ENCODE results near the gene TDRD7. TPM values are rescaled to one million over a fixed set of nuclear protein-coding genes. Genes with fewer than 3 reads are reported as not detected.

The TDRD7 gene
- total RNA-seq, 1 donor from 2014 or later, result 8.1 TPM

DNA sequence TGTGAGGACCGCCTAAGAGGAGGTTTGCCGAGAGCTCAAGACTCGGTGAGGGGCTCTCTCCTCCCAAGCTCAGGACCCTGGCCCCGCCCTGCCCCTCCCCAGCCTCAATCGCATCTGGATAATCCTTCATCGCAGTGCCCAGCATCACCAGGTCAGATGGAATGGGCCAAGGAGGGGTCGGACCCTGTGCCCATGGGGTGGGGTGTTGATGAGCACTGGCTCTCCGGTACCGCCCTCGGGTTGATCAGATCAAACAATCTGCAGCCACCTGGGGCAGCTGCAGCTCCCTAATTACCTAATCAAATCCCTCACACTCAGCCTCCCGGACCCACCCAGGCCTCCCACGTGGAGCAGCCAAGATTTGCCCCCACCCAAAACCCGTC is 24.4 kb upstream of the TDRD7 start:
- no peaks in the 10 kb centered on the region for H3K27me3 ChIP-seq
- no peak overlapping the region for H3K9ac ChIP-seq
- no peak overlapping the region for H2AFZ ChIP-seq (replicated peaks)
- peaks cover 8% of the 10 kb centered on the region for H3K4me1 Mint-ChIP-seq
- peaks cover 3% of the 10 kb centered on the region for H3K4me1 ChIP-seq
- TF ChIP-seq EZH2phosphoT487 (IDR thresholded peaks at IDR 0.05) (no peak), EZH2 (IDR thresholded peaks at IDR 0.05) (no peak)
- TF ChIP-seq, protein P1, sequence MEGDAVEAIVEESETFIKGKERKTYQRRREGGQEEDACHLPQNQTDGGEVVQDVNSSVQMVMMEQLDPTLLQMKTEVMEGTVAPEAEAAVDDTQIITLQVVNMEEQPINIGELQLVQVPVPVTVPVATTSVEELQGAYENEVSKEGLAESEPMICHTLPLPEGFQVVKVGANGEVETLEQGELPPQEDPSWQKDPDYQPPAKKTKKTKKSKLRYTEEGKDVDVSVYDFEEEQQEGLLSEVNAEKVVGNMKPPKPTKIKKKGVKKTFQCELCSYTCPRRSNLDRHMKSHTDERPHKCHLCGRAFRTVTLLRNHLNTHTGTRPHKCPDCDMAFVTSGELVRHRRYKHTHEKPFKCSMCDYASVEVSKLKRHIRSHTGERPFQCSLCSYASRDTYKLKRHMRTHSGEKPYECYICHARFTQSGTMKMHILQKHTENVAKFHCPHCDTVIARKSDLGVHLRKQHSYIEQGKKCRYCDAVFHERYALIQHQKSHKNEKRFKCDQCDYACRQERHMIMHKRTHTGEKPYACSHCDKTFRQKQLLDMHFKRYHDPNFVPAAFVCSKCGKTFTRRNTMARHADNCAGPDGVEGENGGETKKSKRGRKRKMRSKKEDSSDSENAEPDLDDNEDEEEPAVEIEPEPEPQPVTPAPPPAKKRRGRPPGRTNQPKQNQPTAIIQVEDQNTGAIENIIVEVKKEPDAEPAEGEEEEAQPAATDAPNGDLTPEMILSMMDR (IDR thresholded peaks at IDR 0.05), result no peak
- no peak for DNase-seq (ENCODE audit: low spot score)
- H3K27me3 Mint-ChIP-seq (ENCODE audit: insufficient read depth, low read depth), result peaks cover 9% of the 10 kb centered on the region
- H3F3A ChIP-seq (ENCODE audit: low read depth), result no peaks in the 10 kb centered on the region
- no peak overlapping the region for H3K27ac Mint-ChIP-seq
- no peaks in the 10 kb centered on the region for H3K79me2 ChIP-seq (ENCODE audit: low read depth)
- H3K4me3 ChIP-seq, result no peak overlapping the region
- no peaks in the 10 kb centered on the region for H3K9me3 ChIP-seq (ENCODE audit: low read depth)
- peak overlapping the region; percentile 28 for H3K4me2 ChIP-seq
- no peaks in the 10 kb centered on the region for H3K36me3 ChIP-seq
- H3K36me3 Mint-ChIP-seq, result no peaks in the 10 kb centered on the region
- H3K27ac ChIP-seq, result no peak overlapping the region
- no peak overlapping the region for H3K4me3 Mint-ChIP-seq
- H4K20me1 ChIP-seq (ENCODE audit: low read depth), result no peaks in the 10 kb centered on the region
- no peaks in the 10 kb centered on the region for H3K9me3 Mint-ChIP-seq

DNA sequence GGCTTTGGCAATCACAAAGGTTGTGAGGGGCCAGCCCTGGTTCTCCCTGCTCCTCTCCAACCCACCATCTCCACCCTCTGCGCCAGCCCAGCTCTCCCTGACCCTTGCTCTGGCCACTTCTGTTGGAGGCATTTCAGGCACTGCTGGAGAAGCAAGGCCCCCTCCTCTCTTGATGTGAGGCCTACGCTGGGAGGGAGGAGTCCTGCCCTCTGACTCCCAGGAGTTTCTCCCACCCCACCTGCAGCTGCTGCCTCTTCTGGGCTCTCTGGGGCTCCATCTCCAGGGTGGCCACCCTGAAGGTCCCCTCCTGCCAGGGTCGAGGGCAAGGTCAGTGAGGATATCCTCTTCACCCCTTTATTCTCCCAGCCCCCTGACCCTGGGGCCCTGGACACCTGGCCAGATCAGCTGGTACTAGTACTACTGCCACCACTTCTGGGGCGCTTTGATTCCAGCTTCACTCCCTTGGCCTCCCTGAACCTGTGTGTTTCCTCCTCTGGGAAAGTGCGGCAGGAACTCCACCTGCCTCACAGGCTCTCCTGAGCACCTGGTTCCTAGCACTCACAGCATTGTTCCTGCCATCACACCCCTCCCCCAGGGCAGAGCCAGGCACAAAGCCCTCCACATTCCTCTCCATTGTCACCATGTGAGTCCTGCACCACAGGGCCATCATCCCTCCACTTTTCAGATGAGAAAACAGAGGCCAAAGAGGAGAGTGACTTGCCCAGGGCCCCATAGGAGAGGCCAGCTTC is 23.8 kb upstream of the TDRD7 start:
- no peaks in the 10 kb centered on the region for H3K9me3 Mint-ChIP-seq
- peaks cover 8% of the 10 kb centered on the region for H3K4me1 Mint-ChIP-seq
- H3K27me3 Mint-ChIP-seq (ENCODE audit: insufficient read depth, low read depth), result peaks cover 9% of the 10 kb centered on the region
- no peaks in the 10 kb centered on the region for H3K79me2 ChIP-seq (ENCODE audit: low read depth)
- H3K4me3 ChIP-seq, result no peak overlapping the region
- TF ChIP-seq, protein P1 (IDR thresholded peaks at IDR 0.05), result no peak
- TF ChIP-seq EZH2 (IDR thresholded peaks at IDR 0.05) (no peak), EZH2phosphoT487 (IDR thresholded peaks at IDR 0.05) (no peak)
- no peak overlapping the region for H3K9ac ChIP-seq
- H3K36me3 ChIP-seq, result no peaks in the 10 kb centered on the region
- H3K27me3 ChIP-seq, result no peaks in the 10 kb centered on the region
- no peaks in the 10 kb centered on the region for H3F3A ChIP-seq (ENCODE audit: low read depth)
- no peak overlapping the region for H3K27ac ChIP-seq
- H3K4me1 ChIP-seq, result peaks cover 3% of the 10 kb centered on the region
- no peak overlapping the region for H3K4me3 Mint-ChIP-seq
- no peaks in the 10 kb centered on the region for H3K36me3 Mint-ChIP-seq
- no peaks in the 10 kb centered on the region for H4K20me1 ChIP-seq (ENCODE audit: low read depth)
- DNase-seq (ENCODE audit: low spot score), result no peak
- H3K4me2 ChIP-seq, result no peak overlapping the region
- no peaks in the 10 kb centered on the region for H3K9me3 ChIP-seq (ENCODE audit: low read depth)
- no peak overlapping the region for H2AFZ ChIP-seq (replicated peaks)
- no peak overlapping the region for H3K27ac Mint-ChIP-seq

DNA sequence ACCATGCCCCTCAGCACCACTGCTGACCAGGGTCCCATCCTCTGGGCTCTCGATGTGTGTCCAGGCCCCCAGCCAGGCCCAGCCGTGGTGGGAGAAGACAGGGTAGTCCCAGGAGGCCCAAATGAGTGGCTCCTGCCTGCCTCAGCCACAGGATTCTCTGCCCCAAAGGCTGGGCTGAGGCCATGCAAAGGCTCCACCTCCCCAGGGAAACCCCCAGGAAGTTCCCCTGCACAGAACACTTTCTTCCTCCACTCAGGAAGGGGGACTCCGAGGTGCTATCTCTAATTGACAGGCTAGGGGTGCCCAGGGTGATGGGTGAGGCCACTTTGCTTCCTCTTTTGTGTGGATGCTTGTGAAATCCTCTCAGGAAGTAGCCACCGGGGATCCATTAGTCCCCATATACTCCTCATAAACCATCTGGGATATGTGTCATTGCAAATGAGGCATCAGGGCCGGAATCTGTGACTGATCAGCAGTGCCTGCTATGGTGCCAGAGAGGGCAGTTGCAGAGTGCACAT is 23.1 kb upstream of the TDRD7 start:
- TF ChIP-seq, protein P1 (IDR thresholded peaks at IDR 0.05), result no peak
- TF ChIP-seq EZH2phosphoT487 (IDR thresholded peaks at IDR 0.05), result no peak
- no peak for TF ChIP-seq EZH2 (IDR thresholded peaks at IDR 0.05)
- H3K27me3 Mint-ChIP-seq (ENCODE audit: insufficient read depth, low read depth), result peaks cover 9% of the 10 kb centered on the region
- Histone ChIP-seq H3K36me3 (no peaks in the 10 kb centered on the region), H3K9me3 (ENCODE audit: low read depth) (no peaks in the 10 kb centered on the region), H3K4me1 (peaks cover 3% of the 10 kb centered on the region), H3K4me3 (no peak overlapping the region), H3K27ac (no peak overlapping the region), H3K9ac (no peak overlapping the region), H2AFZ (replicated peaks) (no peak overlapping the region), H3K27me3 (no peaks in the 10 kb centered on the region), H3F3A (ENCODE audit: low read depth) (no peaks in the 10 kb centered on the region), H3K79me2 (ENCODE audit: low read depth) (no peaks in the 10 kb centered on the region), H4K20me1 (ENCODE audit: low read depth) (no peaks in the 10 kb centered on the region), H3K4me2 (no peak overlapping the region)
- no peak overlapping the region for H3K27ac Mint-ChIP-seq
- no peaks in the 10 kb centered on the region for H3K36me3 Mint-ChIP-seq
- DNase-seq (ENCODE audit: low spot score), result no peak
- H3K4me3 Mint-ChIP-seq, result no peak overlapping the region
- no peaks in the 10 kb centered on the region for H3K9me3 Mint-ChIP-seq
- H3K4me1 Mint-ChIP-seq, result peaks cover 8% of the 10 kb centered on the region

All from neural progenitor cell (in vitro differentiated cells).